ENCODE measurements around the gene UGT1A9. TPM values are rescaled to one million over a fixed set of nuclear protein-coding genes. Genes with fewer than 3 reads are reported as not detected.
"Not testable (repeated sequence)": the region's sequence is repeated elsewhere in the genome, so short reads cannot be mapped to it uniquely, and the experiment has no call there.

The UGT1A9 gene
- total and polyA plus RNA-seq, 2 experiments from 2014 or later: not detected

GRCh38 chr2:233646033-233646432 is 25.7 kb upstream of the UGT1A9 start:
- not testable (repeated sequence) for H3K27ac ChIP-seq (ENCODE audit: low read depth); H3K4me2 ChIP-seq; H3K27me3 ChIP-seq (ENCODE audit: insufficient read depth); H3K27me3 Mint-ChIP-seq (ENCODE audit: insufficient read depth, low read depth, poor library complexity); H3K4me3 ChIP-seq; H3K36me3 ChIP-seq (ENCODE audit: insufficient read depth); H2AFZ ChIP-seq; H3K4me1 Mint-ChIP-seq; ATAC-seq; H3K4me1 ChIP-seq (ENCODE audit: insufficient read depth); H3F3A ChIP-seq (replicated peaks; ENCODE audit: low read depth); H3K27ac Mint-ChIP-seq; DNase-seq (ENCODE audit: low spot score); H3K9me2 ChIP-seq (ENCODE audit: insufficient read depth); H3K4me3 Mint-ChIP-seq; H4K20me1 ChIP-seq (replicated peaks; ENCODE audit: insufficient read depth); H3K79me2 ChIP-seq (replicated peaks; ENCODE audit: insufficient read depth)
- Mint-ChIP-seq H3K36me3 (ENCODE audit: low read depth) (peaks cover 22% of the 10 kb centered on the region), H3K9me3 (peaks cover 41% of the 10 kb centered on the region)

- H3K4me3 Mint-ChIP-seq: no peak overlapping the region
- peaks cover 25% of the 10 kb centered on the region for H3K9me3 Mint-ChIP-seq
- no peaks in the 10 kb centered on the region for H3K27me3 Mint-ChIP-seq (ENCODE audit: insufficient read depth, low read depth, poor library complexity)
- H3K4me1 Mint-ChIP-seq: no peaks in the 10 kb centered on the region
- no peak for ATAC-seq
- H3K9me2 ChIP-seq (ENCODE audit: insufficient read depth): no peaks in the 10 kb centered on the region
- TF ChIP-seq ZNF331 (CRISPR knock-in tag; IDR thresholded peaks at IDR 0.05; ENCODE audit: low read depth) (no peak), ZNF114 (CRISPR knock-in tag; IDR thresholded peaks at IDR 0.05) (no peak), ETS1 (IDR thresholded peaks at IDR 0.05) (no peak), EZH2phosphoT487 (IDR thresholded peaks at IDR 0.05; ENCODE audit: unreplicated experiment) (no peak), ZNF462 (CRISPR knock-in tag; IDR thresholded peaks at IDR 0.05) (no peak)
- H3K4me3 ChIP-seq: no peak overlapping the region
- H3K79me2 ChIP-seq (replicated peaks; ENCODE audit: insufficient read depth): no peaks in the 10 kb centered on the region
- DNase-seq (ENCODE audit: low spot score): no peak
- no peaks in the 10 kb centered on the region for H3K36me3 ChIP-seq (ENCODE audit: insufficient read depth)
- H3K4me1 ChIP-seq (ENCODE audit: insufficient read depth): no peaks in the 10 kb centered on the region
- peaks cover 15% of the 10 kb centered on the region; the same call in 2 of the 3 replicates for H3K36me3 Mint-ChIP-seq (ENCODE audit: low read depth)
- no peaks in the 10 kb centered on the region for H3K27me3 ChIP-seq (ENCODE audit: insufficient read depth)
- no peak overlapping the region for H3K4me2 ChIP-seq
- H3K27ac ChIP-seq (ENCODE audit: low read depth): no peak overlapping the region
- no peak overlapping the region for H2AFZ ChIP-seq
- H4K20me1 ChIP-seq (replicated peaks; ENCODE audit: insufficient read depth): no peaks in the 10 kb centered on the region
- H3K27ac Mint-ChIP-seq: no peak overlapping the region
- no peaks in the 10 kb centered on the region for H3F3A ChIP-seq (replicated peaks; ENCODE audit: low read depth)
Measured at GRCh38 chr2:233650981-233651380, 20.7 kb upstream of the UGT1A9 start.

Measured in GM23338 (cell line).